HUES64 (cell line): ENCODE measurements around the gene ZFP92. TPM values are rescaled to one million over a fixed set of nuclear protein-coding genes. Genes with fewer than 3 reads are reported as not detected.

Experiments
- H3K27ac ChIP-seq: 2 replicates; pipeline ENCODE4 v1.7.0; 2013; ENCODE audit warnings: low read depth, low read length, inconsistent platforms
- H3K27me3 ChIP-seq: 2 replicates; pipeline ENCODE4 v1.6.1; 2013; ENCODE audit warnings: mild to moderate bottlenecking, low read length; ENCODE audit not compliant: insufficient read depth
- H3K36me3 ChIP-seq: 2 replicates; pipeline ENCODE4 v1.6.1; 2013; ENCODE audit warnings: mild to moderate bottlenecking, low read length; ENCODE audit not compliant: insufficient read depth
- H3K4me1 ChIP-seq: 2 replicates; pipeline ENCODE4 v1.6.1; 2013; ENCODE audit warnings: mild to moderate bottlenecking, low read length, moderate library complexity; ENCODE audit not compliant: insufficient read depth
- H3K4me3 ChIP-seq: 2 replicates; pipeline ENCODE4 v1.5.1; 2013; ENCODE audit warnings: mild to moderate bottlenecking, low read length, moderate library complexity
- H3K9ac ChIP-seq: 2 replicates; pipeline ENCODE4 v1.6.1; 2013; ENCODE audit warnings: mild to moderate bottlenecking, low read depth, low read length
- H3K9me3 ChIP-seq: 2 replicates; pipeline ENCODE4 v1.6.1; 2013; ENCODE audit warnings: low read depth, low read length; ENCODE audit not compliant: insufficient read depth
- WGBS: fragments of 150-250, 120-280 bp; methylation state at CpG from one replicate; pipeline ENCODE4 v1.1.7; 2013; ENCODE audit warnings: missing lambda C conversion rate; 5-methylcytosine and 5-hydroxymethylcytosine counted together
- polyA plus RNA-seq, 2 experiments: library from polyadenylated mRNA; stranded (reverse); fragments of 50-300 nt; gene quantifications; one replicate each; pipeline ENCODE4 v1.2.3, GENCODE V29; 2013

The ZFP92 gene, protein sequence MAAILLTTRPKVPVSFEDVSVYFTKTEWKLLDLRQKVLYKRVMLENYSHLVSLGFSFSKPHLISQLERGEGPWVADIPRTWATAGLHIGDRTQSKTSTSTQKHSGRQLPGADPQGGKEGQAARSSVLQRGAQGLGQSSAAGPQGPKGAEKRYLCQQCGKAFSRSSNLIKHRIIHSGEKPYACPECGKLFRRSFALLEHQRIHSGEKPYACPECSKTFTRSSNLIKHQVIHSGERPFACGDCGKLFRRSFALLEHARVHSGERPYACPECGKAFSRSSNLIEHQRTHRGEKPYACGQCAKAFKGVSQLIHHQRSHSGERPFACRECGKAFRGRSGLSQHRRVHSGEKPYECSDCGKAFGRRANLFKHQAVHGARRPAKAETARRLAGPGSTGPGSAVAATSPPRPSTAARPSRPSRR
- 0.20 TPM for polyA plus RNA-seq (2013, experiment 1 of 2)
- polyA plus RNA-seq (2013, experiment 2 of 2), result 0.06 TPM

DNA sequence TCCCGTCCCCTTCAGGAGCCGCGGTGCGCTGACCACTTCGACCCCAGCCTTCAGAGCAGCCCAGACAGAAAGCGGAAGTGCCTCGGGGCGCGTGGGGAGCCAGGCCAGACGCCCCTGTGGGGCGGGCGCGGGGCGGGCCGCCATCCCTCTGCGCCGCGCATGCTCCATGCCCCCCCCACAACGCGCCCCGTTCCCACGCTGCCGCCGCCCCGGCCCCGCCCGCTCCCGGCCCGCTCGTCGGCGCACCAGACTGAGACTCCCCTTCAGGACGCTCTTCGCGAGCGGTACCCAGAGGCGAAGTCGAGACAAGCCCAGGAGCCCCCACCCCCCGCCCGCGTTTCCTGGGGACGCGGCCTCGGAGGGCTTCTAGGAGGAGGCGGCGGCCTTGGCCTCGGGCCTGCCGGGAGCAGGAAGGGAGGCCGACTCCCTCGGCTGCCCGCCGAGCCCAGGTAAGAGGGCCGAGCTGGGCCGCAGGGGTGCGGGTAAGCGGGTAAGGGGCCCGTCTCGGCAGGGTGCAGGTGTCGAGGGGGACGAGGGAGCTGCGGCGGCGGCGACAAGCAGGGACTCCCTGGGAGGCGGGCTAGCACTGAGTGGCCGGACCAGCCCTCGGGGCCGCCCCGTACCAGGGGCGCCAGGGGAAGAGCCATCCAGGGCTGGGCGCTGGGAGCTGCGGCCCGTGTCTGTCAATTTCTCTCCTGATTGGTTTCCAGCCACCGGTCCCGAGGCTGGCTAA, at the start of gene ZFP92:
ZFP92 (plus strand) TSS at position 218 of the 733 bp plus-strand sequence. CDS start 6,851 bp downstream, outside the sequence.
- H3K4me3 ChIP-seq, result peak within 1 kb of the TSS; percentile 45
- H3K9me3 ChIP-seq, result no peaks in the 10 kb centered on the region
- H3K4me1 ChIP-seq, result no peaks in the 10 kb centered on the region
- no peaks in the 10 kb centered on the region for H3K36me3 ChIP-seq
- no peak within 1 kb of the TSS for H3K9ac ChIP-seq
- 6% methylated on average over 64 of the region's 75 CpGs for WGBS
- peaks cover 25% of the 10 kb centered on the region for H3K27me3 ChIP-seq
- H3K27ac ChIP-seq, result no peak within 1 kb of the TSS

DNA sequence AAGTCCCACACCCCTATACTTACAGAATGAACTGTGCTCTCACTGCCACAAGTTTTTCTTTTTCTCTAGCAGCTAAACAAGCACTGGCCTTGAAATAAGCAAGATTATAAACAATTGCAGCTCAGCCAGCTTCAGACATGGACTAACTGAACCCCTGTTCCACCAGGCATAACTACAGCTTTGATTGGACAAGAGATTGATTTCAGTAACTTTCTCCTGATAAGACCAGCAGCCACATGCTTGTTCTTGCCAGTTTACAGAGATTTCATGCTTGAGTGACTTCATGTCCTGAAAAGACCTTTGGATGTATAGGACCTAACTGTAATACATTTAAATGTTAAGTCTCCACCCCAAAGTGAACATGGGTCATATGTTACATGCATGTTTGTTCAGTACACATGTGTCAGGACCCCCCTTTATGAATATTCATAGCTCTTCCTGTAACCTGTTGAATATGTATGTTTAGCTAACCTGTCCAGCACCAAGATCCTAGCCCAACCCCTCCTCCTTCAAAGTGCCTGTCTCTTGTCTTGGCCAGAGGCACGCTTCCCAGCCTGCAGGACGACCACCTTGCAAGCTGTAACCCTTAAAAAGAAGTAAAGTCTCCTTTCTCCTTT, 49.4 kb upstream of the ZFP92 start:
- no peak overlapping the region for H3K27ac ChIP-seq
- H3K27me3 ChIP-seq, result no peaks in the 10 kb centered on the region; the same call in 1 of the 2 replicates
- WGBS, result 92% methylated on average over 2 of the region's 2 CpGs
- no peaks in the 10 kb centered on the region for H3K4me1 ChIP-seq
- H3K9ac ChIP-seq, result no peak overlapping the region
- H3K4me3 ChIP-seq, result no peak overlapping the region
- H3K9me3 ChIP-seq, result no peaks in the 10 kb centered on the region; the same call in 1 of the 2 replicates
- no peaks in the 10 kb centered on the region for H3K36me3 ChIP-seq

DNA sequence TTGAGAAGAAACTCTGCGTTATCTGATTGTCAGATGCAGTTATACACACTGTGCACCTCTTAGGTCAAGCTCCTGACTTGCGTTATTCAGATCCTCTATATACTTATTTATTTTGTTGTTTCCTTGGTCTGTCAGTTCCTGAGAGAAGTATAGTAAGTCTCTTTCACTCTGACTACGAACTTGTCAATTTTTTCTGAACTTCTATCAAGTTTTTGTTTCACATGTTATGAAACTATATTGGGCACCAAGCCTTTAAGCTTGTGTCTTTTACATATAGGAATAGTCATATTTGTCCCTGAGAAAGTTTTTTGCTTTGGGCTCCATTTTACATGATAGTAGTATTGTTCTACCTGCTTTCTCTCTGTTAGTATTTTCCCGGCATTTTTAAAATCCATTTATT, 45.6 kb upstream of the ZFP92 start:
- Histone ChIP-seq H3K9ac (no peak overlapping the region), H3K27me3 (no peaks in the 10 kb centered on the region; the same call in 1 of the 2 replicates), H3K4me3 (no peak overlapping the region), H3K27ac (no peak overlapping the region), H3K9me3 (no peaks in the 10 kb centered on the region), H3K4me1 (no peaks in the 10 kb centered on the region), H3K36me3 (no peaks in the 10 kb centered on the region)
- WGBS, result 86% methylated on average over 1 of the region's 4 CpGs

DNA sequence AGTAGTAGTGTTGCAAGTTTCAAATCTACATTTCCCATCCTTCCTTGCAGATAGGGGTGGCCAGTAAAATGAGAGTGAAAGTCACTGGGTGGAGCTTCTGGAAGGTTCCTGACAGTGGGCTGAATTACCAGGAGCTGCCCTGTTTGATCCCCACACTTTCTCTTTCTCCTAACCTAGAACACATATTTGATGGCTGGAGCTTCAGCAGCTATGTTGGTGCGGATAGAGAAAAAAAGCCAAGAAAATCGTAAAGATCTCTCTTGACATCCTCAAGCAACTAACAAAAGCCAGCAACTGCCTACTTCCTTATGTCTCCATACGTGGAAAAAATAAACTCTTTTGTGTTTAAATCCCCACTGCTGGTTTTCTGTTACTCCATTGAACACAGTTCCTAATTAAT, 45.2 kb upstream of the ZFP92 start:
- no peak overlapping the region for H3K27ac ChIP-seq
- H3K4me3 ChIP-seq, result no peak overlapping the region
- no peaks in the 10 kb centered on the region; the same call in 1 of the 2 replicates for H3K27me3 ChIP-seq
- 92% methylated on average over 3 of the region's 3 CpGs for WGBS
- H3K4me1 ChIP-seq, result no peaks in the 10 kb centered on the region
- H3K9me3 ChIP-seq, result no peaks in the 10 kb centered on the region
- H3K9ac ChIP-seq, result no peak overlapping the region
- H3K36me3 ChIP-seq, result no peaks in the 10 kb centered on the region

DNA sequence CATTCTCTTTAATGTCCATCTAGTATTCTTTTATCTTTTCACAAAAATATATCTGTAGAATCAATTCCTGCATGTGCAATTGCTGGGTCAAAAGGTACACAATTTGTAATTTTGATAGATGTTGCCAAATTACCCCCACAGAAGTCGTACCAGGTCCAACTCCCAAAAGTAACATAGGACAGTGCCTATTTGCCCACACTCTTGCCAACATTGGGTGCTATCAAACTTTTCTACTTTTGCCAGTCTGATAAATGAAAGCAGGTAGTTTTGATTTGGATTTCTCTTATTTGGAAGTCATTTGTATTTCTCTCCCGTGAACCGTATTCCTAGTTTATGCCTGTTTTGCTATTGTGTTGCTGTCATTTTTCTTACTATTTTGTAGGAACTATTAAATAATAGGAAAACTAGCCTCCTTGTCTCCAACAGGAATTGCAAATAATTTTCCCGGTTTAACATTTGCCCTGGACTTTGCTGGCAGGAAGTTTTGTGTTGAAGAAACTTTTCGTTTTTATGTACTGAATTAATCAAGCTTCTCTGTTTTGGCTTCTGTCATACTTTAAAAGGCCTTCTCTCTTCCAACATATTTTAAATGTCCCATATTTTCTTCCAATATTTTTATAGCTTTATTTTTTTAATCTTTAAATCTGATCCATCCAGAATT, 44.3 kb upstream of the ZFP92 start:
- Histone ChIP-seq H3K4me3 (no peak overlapping the region), H3K27ac (no peak overlapping the region), H3K27me3 (no peaks in the 10 kb centered on the region; the same call in 1 of the 2 replicates), H3K4me1 (no peaks in the 10 kb centered on the region), H3K9me3 (no peaks in the 10 kb centered on the region), H3K36me3 (no peaks in the 10 kb centered on the region), H3K9ac (no peak overlapping the region)
- 95% methylated on average over 3 of the region's 5 CpGs for WGBS

DNA sequence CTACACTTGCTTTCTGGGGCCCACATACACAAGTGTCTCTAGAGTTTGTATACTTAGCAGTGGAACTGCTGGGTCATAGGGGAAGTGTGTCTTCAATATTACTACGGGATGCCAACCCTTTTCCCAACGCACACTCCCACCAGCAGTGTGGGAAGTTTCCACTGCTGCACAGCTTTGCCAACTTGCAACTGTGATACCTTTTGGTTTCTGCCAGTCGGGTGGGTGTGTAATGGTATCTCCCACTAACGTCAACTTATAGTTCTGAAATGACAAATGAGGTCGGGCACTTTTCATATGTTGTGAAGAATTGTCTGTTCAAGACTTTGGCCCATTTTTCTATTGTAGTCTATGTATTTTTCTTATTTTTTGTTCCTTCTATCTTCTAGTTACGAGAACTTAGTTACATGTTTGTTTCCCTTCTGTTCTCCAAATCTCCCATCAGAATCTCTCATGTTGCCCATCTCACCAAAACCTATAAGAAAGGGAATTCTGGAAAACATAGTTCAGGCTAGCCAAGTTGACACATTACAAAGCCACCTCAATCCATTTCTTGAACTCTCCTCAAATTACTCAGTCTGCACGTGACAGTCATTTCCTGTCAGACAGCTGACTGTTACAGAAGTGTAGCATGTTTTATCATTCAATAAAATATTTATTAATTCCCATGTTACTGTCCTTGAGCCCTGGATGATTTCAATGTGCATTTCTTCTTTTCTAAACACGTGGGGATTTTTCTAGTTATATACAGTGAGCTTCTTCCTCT, 40.8 kb upstream of the ZFP92 start:
- no peaks in the 10 kb centered on the region for H3K27me3 ChIP-seq
- 99% methylated on average over 6 of the region's 8 CpGs for WGBS
- H3K9ac ChIP-seq, result no peak overlapping the region
- no peaks in the 10 kb centered on the region for H3K36me3 ChIP-seq
- H3K9me3 ChIP-seq, result no peaks in the 10 kb centered on the region
- H3K4me3 ChIP-seq, result no peak overlapping the region
- H3K4me1 ChIP-seq, result no peaks in the 10 kb centered on the region
- H3K27ac ChIP-seq, result no peak overlapping the region

DNA sequence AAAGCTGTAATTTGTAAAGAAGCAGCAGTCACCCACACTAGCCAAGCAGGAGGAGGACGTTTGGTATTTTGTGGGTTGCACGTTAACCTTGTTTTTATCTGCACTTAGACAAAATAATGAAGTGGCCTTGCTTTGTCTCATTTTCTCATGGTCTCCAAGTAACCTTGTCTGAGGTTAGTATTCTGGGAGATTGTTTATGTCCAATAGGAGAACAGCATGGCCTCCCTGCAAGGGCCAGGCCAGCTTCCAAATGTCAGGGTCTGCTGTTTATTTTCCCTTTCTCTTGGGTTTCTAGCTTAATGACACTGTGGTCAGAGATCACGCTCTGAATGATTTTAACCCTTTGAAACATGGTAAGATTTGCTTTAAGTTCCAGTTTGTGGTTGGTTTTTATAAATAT, 40.0 kb upstream of the ZFP92 start:
- Histone ChIP-seq H3K4me3 (no peak overlapping the region), H3K4me1 (no peaks in the 10 kb centered on the region), H3K9ac (no peak overlapping the region), H3K36me3 (no peaks in the 10 kb centered on the region), H3K27ac (no peak overlapping the region), H3K27me3 (no peaks in the 10 kb centered on the region), H3K9me3 (no peaks in the 10 kb centered on the region)
- WGBS, result 100% methylated on average over 1 of the region's 3 CpGs

DNA sequence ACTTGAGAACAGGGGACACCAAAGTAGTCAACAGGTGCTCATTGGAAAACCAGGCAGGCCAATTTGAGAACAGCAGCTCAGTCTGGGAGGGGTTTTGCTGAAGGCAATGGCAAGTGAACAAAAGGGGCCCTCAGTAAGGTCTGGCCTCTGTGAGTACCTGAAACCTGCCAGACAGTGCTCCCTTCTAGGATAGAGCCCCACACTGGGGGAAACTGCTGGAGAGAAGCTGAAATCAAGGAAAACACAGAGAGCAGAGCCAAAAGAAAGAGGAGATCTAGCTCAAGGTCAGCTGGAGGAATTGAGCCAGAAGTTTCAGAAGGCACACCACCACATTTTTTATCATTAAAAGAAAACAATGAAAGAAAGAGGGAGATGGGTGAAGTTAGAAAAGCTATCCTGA, 38.3 kb upstream of the ZFP92 start:
- Histone ChIP-seq H3K9me3 (no peaks in the 10 kb centered on the region), H3K9ac (no peak overlapping the region), H3K36me3 (no peaks in the 10 kb centered on the region), H3K4me1 (no peaks in the 10 kb centered on the region), H3K4me3 (no peak overlapping the region), H3K27me3 (no peaks in the 10 kb centered on the region), H3K27ac (no peak overlapping the region)

DNA sequence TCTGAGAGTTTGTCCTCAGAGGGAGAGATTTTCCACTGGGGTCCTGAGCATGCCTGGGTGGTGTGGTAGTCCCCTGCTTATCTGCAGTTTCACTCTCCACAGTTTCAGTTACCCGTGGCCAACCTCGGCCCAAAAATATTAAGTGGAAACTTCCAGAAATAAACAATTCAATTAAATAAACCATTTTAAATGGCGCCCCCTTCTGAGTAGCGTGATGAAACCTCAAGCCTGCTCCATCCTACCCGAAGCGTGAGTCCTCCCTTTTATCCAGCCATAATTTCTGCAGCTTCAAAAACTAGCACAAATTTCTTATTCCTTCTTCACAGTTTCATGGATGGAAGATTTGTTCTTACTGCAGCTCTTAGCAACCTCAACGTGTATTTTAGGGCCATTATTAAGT, 36.8 kb upstream of the ZFP92 start:
- H3K36me3 ChIP-seq, result no peaks in the 10 kb centered on the region
- WGBS, result 69% methylated on average over 7 of the region's 7 CpGs
- H3K4me1 ChIP-seq, result no peaks in the 10 kb centered on the region
- no peaks in the 10 kb centered on the region for H3K9me3 ChIP-seq
- no peak overlapping the region for H3K27ac ChIP-seq
- no peak overlapping the region for H3K4me3 ChIP-seq
- no peak overlapping the region for H3K9ac ChIP-seq
- H3K27me3 ChIP-seq, result no peaks in the 10 kb centered on the region

DNA sequence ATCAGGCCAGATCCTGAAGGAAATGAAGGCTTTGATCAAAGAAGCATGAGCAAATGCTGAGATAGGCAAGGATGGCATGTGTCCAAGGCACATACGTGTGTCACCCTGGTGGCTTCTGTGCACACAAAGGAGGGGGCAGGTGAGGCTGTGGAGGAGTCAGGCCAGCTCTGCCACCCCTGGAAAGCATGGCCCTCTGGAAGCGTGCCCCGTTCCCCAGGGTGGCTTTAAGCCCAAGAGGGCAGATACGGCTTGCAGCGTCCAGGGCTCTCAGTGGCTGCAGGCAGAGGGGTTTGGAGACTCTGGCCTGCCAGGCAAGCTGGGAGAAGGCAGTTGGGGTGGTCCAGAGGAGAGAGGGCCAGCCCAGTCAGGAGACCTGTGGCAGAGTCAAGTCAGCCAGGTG, 35.7 kb upstream of the ZFP92 start:
- Histone ChIP-seq H3K4me3 (no peak overlapping the region), H3K36me3 (no peaks in the 10 kb centered on the region), H3K9ac (no peak overlapping the region), H3K27me3 (no peaks in the 10 kb centered on the region), H3K9me3 (no peaks in the 10 kb centered on the region), H3K27ac (no peak overlapping the region), H3K4me1 (no peaks in the 10 kb centered on the region)
- WGBS, result 96% methylated on average over 5 of the region's 5 CpGs
